ENCODE data around the gene ATF6B. TPM values are rescaled to one million over a fixed set of nuclear protein-coding genes. Genes with fewer than 3 reads are reported as not detected.

ATF6B gene
- total and polyA plus RNA-seq, 2 of the 8 experiments (the other 6 are each of a cell fraction or from before 2014, with no cell fraction given): 38.1 to 42.2 TPM

DNA sequence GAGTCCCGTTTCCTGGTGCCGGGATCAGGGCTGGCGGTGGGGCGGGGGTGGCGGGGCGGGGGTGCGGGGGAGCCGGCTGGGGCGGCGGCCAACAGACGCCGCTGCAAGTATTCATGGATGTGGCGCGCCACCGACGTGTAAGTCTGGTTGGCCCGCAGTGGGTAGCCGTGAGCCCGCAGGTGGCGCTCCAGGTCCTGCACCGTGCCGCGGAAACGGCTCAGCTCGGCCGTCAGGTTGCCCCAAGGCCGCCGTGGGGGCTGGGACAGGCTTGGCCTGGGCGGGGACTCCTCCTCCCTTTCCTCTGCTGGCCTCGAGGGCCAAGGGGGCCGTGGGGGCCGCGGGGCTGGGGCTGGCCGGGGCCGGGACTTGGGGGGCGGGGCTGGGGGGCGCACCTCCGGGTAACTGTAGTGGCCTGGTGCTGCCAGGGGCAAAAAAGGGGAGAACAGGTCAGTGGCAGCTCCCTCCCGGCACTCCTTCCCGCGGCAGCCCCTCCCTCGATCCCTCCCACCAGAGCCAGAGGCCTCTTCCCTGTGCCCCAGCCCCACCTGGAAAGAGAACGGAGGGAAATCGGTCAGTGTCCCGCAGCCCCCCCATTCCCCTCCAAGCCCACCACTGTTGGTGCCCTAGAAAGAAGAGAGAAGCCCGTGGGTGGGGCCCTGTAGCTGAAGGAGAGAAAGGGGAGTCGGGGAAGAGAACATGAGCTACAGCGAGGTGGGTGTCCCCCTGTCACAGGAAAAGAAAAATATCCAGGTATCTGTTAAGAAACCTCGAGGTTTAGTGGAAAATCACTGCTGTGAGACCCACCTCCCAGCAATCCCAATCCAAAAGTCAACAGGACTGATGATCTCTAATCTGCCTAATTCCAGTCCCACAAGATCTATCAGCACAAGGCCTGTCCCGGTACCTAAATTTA is 40.2 kb downstream of the ATF6B start (continued):
- TF ChIP-seq, protein P1, sequence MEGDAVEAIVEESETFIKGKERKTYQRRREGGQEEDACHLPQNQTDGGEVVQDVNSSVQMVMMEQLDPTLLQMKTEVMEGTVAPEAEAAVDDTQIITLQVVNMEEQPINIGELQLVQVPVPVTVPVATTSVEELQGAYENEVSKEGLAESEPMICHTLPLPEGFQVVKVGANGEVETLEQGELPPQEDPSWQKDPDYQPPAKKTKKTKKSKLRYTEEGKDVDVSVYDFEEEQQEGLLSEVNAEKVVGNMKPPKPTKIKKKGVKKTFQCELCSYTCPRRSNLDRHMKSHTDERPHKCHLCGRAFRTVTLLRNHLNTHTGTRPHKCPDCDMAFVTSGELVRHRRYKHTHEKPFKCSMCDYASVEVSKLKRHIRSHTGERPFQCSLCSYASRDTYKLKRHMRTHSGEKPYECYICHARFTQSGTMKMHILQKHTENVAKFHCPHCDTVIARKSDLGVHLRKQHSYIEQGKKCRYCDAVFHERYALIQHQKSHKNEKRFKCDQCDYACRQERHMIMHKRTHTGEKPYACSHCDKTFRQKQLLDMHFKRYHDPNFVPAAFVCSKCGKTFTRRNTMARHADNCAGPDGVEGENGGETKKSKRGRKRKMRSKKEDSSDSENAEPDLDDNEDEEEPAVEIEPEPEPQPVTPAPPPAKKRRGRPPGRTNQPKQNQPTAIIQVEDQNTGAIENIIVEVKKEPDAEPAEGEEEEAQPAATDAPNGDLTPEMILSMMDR (IDR thresholded peaks at IDR 0.05; ENCODE audit: control extremely low read depth in 1 of 3, insufficient read depth in 1 of 3, low read depth in 1 of 3, low read length in 3 of 3): peak in 2 of 3 experiments; percentile 68 to 83; a peak in 3 of 4 replicates
- TF ChIP-seq NANOG (IDR thresholded peaks at IDR 0.05; ENCODE audit: insufficient read depth, low read depth, low read length, poor library complexity, severe bottlenecking): no peak
- peak; percentile 44; the same call in 1 of the 2 replicates for TF ChIP-seq BACH1 (IDR thresholded peaks at IDR 0.05; ENCODE audit: low read length)
- TF ChIP-seq CBX5 (IDR thresholded peaks at IDR 0.05; ENCODE audit: low read depth, low read length): no peak
- TF ChIP-seq FOSL1 (IDR thresholded peaks at IDR 0.05; ENCODE audit: insufficient read depth, low read depth, low read length): no peak
- TF ChIP-seq BCL11A (IDR thresholded peaks at IDR 0.05; ENCODE audit: low read depth in 2 of 2, low read length in 2 of 2): no peak
- TF ChIP-seq SP2 (IDR thresholded peaks at IDR 0.05; ENCODE audit: low read length): no peak
- TF ChIP-seq, protein P2, sequence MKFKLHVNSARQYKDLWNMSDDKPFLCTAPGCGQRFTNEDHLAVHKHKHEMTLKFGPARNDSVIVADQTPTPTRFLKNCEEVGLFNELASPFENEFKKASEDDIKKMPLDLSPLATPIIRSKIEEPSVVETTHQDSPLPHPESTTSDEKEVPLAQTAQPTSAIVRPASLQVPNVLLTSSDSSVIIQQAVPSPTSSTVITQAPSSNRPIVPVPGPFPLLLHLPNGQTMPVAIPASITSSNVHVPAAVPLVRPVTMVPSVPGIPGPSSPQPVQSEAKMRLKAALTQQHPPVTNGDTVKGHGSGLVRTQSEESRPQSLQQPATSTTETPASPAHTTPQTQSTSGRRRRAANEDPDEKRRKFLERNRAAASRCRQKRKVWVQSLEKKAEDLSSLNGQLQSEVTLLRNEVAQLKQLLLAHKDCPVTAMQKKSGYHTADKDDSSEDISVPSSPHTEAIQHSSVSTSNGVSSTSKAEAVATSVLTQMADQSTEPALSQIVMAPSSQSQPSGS (IDR thresholded peaks at IDR 0.05; ENCODE audit: low read length): no peak
- TF ChIP-seq EZH2 (IDR thresholded peaks at IDR 0.05; ENCODE audit: low read depth, low read length, severe bottlenecking): no peak
- TF ChIP-seq EP300 (IDR thresholded peaks at IDR 0.05; ENCODE audit: borderline replicate concordance in 1 of 2, low read depth in 2 of 2, low read length in 2 of 2): peak in 1 of 2 experiments; percentile 62; a peak in 1 of 3 replicates
- TF ChIP-seq TAF7 (optimal IDR thresholded peaks at IDR 0.05; ENCODE audit: borderline replicate concordance, low read depth, low read length): no peak
- no peak for TF ChIP-seq ZNF274 (IDR thresholded peaks at IDR 0.05; ENCODE audit: borderline replicate concordance, extremely low read depth, low read length)
- TF ChIP-seq, protein P3, sequence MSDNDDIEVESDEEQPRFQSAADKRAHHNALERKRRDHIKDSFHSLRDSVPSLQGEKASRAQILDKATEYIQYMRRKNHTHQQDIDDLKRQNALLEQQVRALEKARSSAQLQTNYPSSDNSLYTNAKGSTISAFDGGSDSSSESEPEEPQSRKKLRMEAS (IDR thresholded peaks at IDR 0.05): no peak
- TF ChIP-seq NRF1 (IDR thresholded peaks at IDR 0.05; ENCODE audit: low read depth, low read length): no peak
- TF ChIP-seq SRF (IDR thresholded peaks at IDR 0.05; ENCODE audit: low read depth, low read length): no peak
- no peak for TF ChIP-seq JUN (IDR thresholded peaks at IDR 0.05; ENCODE audit: low read depth, low read length)
- no peak for TF ChIP-seq GABPA (IDR thresholded peaks at IDR 0.05; ENCODE audit: borderline replicate concordance, insufficient read depth, low read length)
- no peak for TF ChIP-seq JUND (IDR thresholded peaks at IDR 0.05; ENCODE audit: low read length)

Measured in H1 (cell line).